OCI-LY1 (cell line): ENCODE results near the gene DHRS7.

Experiments
- H2AFZ ChIP-seq: fragments of 200-600 bp; sonication (generic), shearing (Covaris generic); 2 replicates; pipeline ENCODE4 v1.6.0; 2014; ENCODE audit warnings: antibody characterized with exemption, mild to moderate bottlenecking, low read length
- H3F3A ChIP-seq: fragments of 200-600 bp; sonication (generic), shearing (Covaris generic); 2 replicates; pipeline ENCODE4 v1.6.0; 2014; ENCODE audit warnings: mild to moderate bottlenecking, antibody characterized with exemption, low read length, moderate library complexity; ENCODE audit not compliant: insufficient read depth
- H3K27ac ChIP-seq: fragments of 200-600 bp; sonication (generic); 2 replicates; pipeline ENCODE4 v1.5.1; 2014; ENCODE audit warnings: low read length, mixed run types, mild to moderate bottlenecking, low read depth; ENCODE audit not compliant: poor library complexity, severe bottlenecking
- H3K27me3 ChIP-seq: fragments of 200-600 bp; sonication (generic); 2 replicates; pipeline ENCODE4 v1.6.0; 2014; ENCODE audit warnings: antibody characterized with exemption, mild to moderate bottlenecking, low read length, moderate library complexity; ENCODE audit not compliant: insufficient read depth
- H3K36me3 ChIP-seq: fragments of 200-600 bp; sonication (generic); 2 replicates; pipeline ENCODE4 v1.6.1; 2014; ENCODE audit warnings: mild to moderate bottlenecking, antibody characterized with exemption, low read length, moderate library complexity, mixed read lengths; ENCODE audit not compliant: insufficient read depth
- H3K4me1 ChIP-seq: fragments of 200-600 bp; sonication (generic); 2 replicates; pipeline ENCODE4 v1.5.1; 2014; ENCODE audit warnings: mild to moderate bottlenecking, low read length, moderate library complexity; ENCODE audit not compliant: insufficient read depth, severe bottlenecking
- H3K4me2 ChIP-seq: fragments of 200-600 bp; sonication (generic), shearing (Covaris generic); 2 replicates; pipeline ENCODE4 v1.6.1; 2014; ENCODE audit warnings: low read length
- H3K4me3 ChIP-seq: fragments of 200-600 bp; sonication (generic); 2 replicates; pipeline ENCODE4 v1.5.1; 2014; ENCODE audit warnings: low read length, low read depth, mild to moderate bottlenecking, mixed read lengths; ENCODE audit not compliant: poor library complexity, severe bottlenecking
- H3K79me2 ChIP-seq: fragments of 200-600 bp; shearing (Covaris generic); 2 replicates; pipeline ENCODE4 v1.6.1; 2016; ENCODE audit warnings: mixed run types, low read length, mixed read lengths; ENCODE audit not compliant: insufficient read depth
- H3K9ac ChIP-seq: fragments of 200-600 bp; sonication (generic), shearing (Covaris generic); 2 replicates; pipeline ENCODE4 v1.6.1; 2014; ENCODE audit warnings: mild to moderate bottlenecking, low read length, mixed read lengths
- H3K9me2 ChIP-seq: fragments of 200-600 bp; sonication (generic), shearing (Covaris generic); 2 replicates; pipeline ENCODE4 v1.6.1; 2014; ENCODE audit warnings: low read depth, mild to moderate bottlenecking, low read length, mixed read lengths
- H3K9me3 ChIP-seq: fragments of 200-600 bp; shearing (Covaris generic); 2 replicates; pipeline ENCODE4 v1.6.1; 2014; ENCODE audit warnings: low read length, mixed read lengths
- H4K20me1 ChIP-seq: fragments of 200-600 bp; sonication (generic), shearing (Covaris generic); 2 replicates; pipeline ENCODE4 v1.6.0; 2016; ENCODE audit warnings: mild to moderate bottlenecking, low read length; ENCODE audit not compliant: insufficient read depth
- CTCF ChIP-seq: fragments of 200-600 bp; sonication (generic), shearing (Covaris generic); IDR thresholded peaks from 2 replicates; pipeline ENCODE4 v1.5.1; 2017; ENCODE audit warnings: mild to moderate bottlenecking, antibody characterized with exemption, low read length, moderate library complexity, mixed read lengths
- EZH2 ChIP-seq: fragments of 200-600 bp; sonication (generic), shearing (Covaris generic); IDR thresholded peaks from 2 replicates; pipeline ENCODE4 v1.8.0; 2017; ENCODE audit warnings: borderline replicate concordance, mixed run types, mild to moderate bottlenecking, antibody characterized with exemption, low read length, moderate library complexity, mixed read lengths

DHRS7 gene

GRCh38 chr14:60184146-60184904 is 19.1 kb upstream of the DHRS7 start:
- Histone ChIP-seq H3K36me3 (no peaks in the 10 kb centered on the region), H3F3A (no peaks in the 10 kb centered on the region), H3K27me3 (no peaks in the 10 kb centered on the region), H3K9me3 (no peaks in the 10 kb centered on the region), H3K27ac (peak overlapping the region; percentile 46), H3K79me2 (no peaks in the 10 kb centered on the region), H3K9me2 (no peaks in the 10 kb centered on the region), H3K4me3 (peak overlapping the region; percentile 47), H3K4me2 (peak overlapping the region; percentile 53), H3K4me1 (peaks cover 37% of the 10 kb centered on the region), H3K9ac (peak overlapping the region; percentile 52), H2AFZ (peak overlapping the region; percentile 91), H4K20me1 (no peaks in the 10 kb centered on the region)
- no peak for TF ChIP-seq EZH2
- TF ChIP-seq CTCF: peak; percentile 82

DNA sequence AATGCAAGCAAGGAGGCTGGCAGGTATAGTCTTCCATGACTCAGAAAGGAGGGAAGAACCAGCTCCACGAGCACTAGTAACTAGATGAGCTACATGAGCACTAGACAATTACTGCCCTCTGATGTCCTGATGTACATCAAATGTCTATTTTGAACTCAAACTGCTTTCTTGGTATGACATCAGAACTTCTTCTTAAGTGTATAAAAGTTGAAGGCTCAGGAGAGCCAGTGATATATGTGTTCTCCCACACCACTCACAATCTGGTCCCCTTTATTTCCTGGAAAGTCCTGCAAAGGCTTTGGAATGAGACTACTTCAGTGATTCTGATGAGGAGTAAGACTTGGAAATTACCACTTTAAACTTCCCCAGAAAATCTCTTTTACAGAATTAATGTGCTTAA is 18.5 kb upstream of the DHRS7 start:
- no peaks in the 10 kb centered on the region for H3K79me2 ChIP-seq
- H3F3A ChIP-seq: no peaks in the 10 kb centered on the region
- H2AFZ ChIP-seq: peak overlapping the region; percentile 91
- no peaks in the 10 kb centered on the region for H4K20me1 ChIP-seq
- no peaks in the 10 kb centered on the region for H3K9me2 ChIP-seq
- H3K9ac ChIP-seq: peak overlapping the region; percentile 52
- H3K9me3 ChIP-seq: no peaks in the 10 kb centered on the region
- H3K36me3 ChIP-seq: no peaks in the 10 kb centered on the region
- H3K27me3 ChIP-seq: no peaks in the 10 kb centered on the region
- peaks cover 33% of the 10 kb centered on the region for H3K4me1 ChIP-seq
- peak; percentile 15; the same call in 1 of the 2 replicates for TF ChIP-seq CTCF
- no peak for TF ChIP-seq EZH2
- peak overlapping the region; percentile 53 for H3K4me2 ChIP-seq
- H3K4me3 ChIP-seq: peak overlapping the region; percentile 47
- peak overlapping the region; percentile 46 for H3K27ac ChIP-seq

GRCh38 chr14:60183138-60183537 is 17.9 kb upstream of the DHRS7 start:
- Histone ChIP-seq H3K4me3 (no peak overlapping the region), H3K36me3 (no peaks in the 10 kb centered on the region), H2AFZ (peak overlapping the region; percentile 91), H3K9ac (no peak overlapping the region), H3K27me3 (no peaks in the 10 kb centered on the region), H3K27ac (peak overlapping the region; percentile 46), H3F3A (no peaks in the 10 kb centered on the region), H3K4me1 (peaks cover 33% of the 10 kb centered on the region), H4K20me1 (no peaks in the 10 kb centered on the region), H3K79me2 (no peaks in the 10 kb centered on the region), H3K9me2 (no peaks in the 10 kb centered on the region), H3K9me3 (peaks cover 4% of the 10 kb centered on the region; the same call in 1 of the 2 replicates), H3K4me2 (no peak overlapping the region)
- TF ChIP-seq EZH2: no peak
- no peak for TF ChIP-seq CTCF
